Esophagus mucosa (tissue), 1 donor: ENCODE measurements around the gene CSRP1. TPM values are rescaled to one million over a fixed set of nuclear protein-coding genes. Genes with fewer than 3 reads are reported as not detected.

Experiments
- ATAC-seq: fragments of 200-7000 bp; cut with Tn5 transposase; one replicate; pipeline ENCODE4 v1.9.1; 2020
- total RNA-seq: library from RNA; stranded (reverse); gene quantifications from one replicate; pipeline ENCODE4 v1.2.4, GENCODE V29; 2023
- donor health status: DM: yes; HTN: yes; CAD: no.

The CSRP1 gene
- total RNA-seq, 1 donor from 2014 or later = 115 TPM

GRCh38 chr1:201454608-201455007 is 52.3 kb downstream of the CSRP1 start:
- no peak for ATAC-seq

- ATAC-seq = no peak
Observed at GRCh38 chr1:201452866-201453265, 54.1 kb downstream of the CSRP1 start.

- ATAC-seq = peak; percentile 17
Observed at GRCh38 chr1:201450721-201451291, 56.1 kb downstream of the CSRP1 start.

- no peak for ATAC-seq
Observed at GRCh38 chr1:201448990-201449389, 57.9 kb downstream of the CSRP1 start.

- peak; percentile 92 for ATAC-seq
Observed at GRCh38 chr1:201447903-201448871, 58.7 kb downstream of the CSRP1 start.

GRCh38 chr1:201445310-201445709 is 61.6 kb downstream of the CSRP1 start:
- ATAC-seq = no peak

GRCh38 chr1:201444792-201445191 is 62.1 kb downstream of the CSRP1 start:
- no peak for ATAC-seq

- no peak for ATAC-seq
Observed at GRCh38 chr1:201443747-201444146, 63.2 kb downstream of the CSRP1 start.

- no peak for ATAC-seq
Observed at GRCh38 chr1:201436969-201437368, 70.0 kb downstream of the CSRP1 start.

- ATAC-seq = peak; percentile 31
Observed at GRCh38 chr1:201436393-201436792, 70.5 kb downstream of the CSRP1 start.

- no peak for ATAC-seq
Observed at GRCh38 chr1:201434266-201434665, 72.7 kb downstream of the CSRP1 start.

- ATAC-seq = no peak
Observed at GRCh38 chr1:201433609-201434008, 73.3 kb downstream of the CSRP1 start.

Other genes starting within 250 kb of the CSRP1 start
- 608 TPM for gene PKP1, start 223.6 kb downstream of the CSRP1 start, total RNA-seq
- 3.9 TPM for gene TNNT2, start 129.4 kb downstream of the CSRP1 start, total RNA-seq
- 328 TPM for gene LAD1, start 107.8 kb downstream of the CSRP1 start, total RNA-seq
- gene TNNI1, start 85.4 kb downstream of the CSRP1 start, total RNA-seq = not detected
- 78.6 TPM for gene PHLDA3, start 37.9 kb downstream of the CSRP1 start, total RNA-seq
- 26.4 TPM for gene NAV1, start 32.0 kb upstream of the CSRP1 start, total RNA-seq